Measurements from ENCODE around the gene ANKRD6.

Gene ANKRD6

DNA sequence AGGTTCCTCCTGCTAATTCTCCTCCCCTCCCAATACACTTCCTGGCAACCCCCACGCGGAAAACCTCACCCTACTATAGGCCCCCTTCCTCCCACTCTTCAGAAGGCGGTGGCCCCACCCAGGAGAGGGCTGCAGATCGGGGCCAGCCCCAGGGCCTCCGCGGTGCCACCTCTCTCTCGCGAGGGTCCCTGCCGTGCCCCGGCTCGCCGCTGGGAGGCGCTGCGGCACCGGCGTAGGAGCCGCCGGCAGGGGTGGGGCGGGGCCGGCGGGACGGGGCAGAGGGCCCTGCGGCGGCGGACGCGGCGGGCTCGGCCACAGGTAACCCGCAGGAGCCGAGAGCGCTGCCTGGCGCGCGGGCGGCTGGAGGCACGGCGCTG, at the start of gene ANKRD6:
ANKRD6 (plus strand) TSS at position 278 of the 377 bp plus-strand sequence. CDS start 133,825 bp downstream, outside the sequence.
- CTCF ChIA-PET, result interaction anchor here (0.6 to 1.4 kb wide), 10 partner anchors 11 to 1416 kb away, joined by 3 to 6 read pairs (median 3); no protein-coding TSS in a partner anchor
- H3K27ac ChIP-seq, result no peak within 1 kb of the TSS
- peak; percentile 79 for DNase-seq (ENCODE audit: low spot score)
- TF ChIP-seq, protein P1, sequence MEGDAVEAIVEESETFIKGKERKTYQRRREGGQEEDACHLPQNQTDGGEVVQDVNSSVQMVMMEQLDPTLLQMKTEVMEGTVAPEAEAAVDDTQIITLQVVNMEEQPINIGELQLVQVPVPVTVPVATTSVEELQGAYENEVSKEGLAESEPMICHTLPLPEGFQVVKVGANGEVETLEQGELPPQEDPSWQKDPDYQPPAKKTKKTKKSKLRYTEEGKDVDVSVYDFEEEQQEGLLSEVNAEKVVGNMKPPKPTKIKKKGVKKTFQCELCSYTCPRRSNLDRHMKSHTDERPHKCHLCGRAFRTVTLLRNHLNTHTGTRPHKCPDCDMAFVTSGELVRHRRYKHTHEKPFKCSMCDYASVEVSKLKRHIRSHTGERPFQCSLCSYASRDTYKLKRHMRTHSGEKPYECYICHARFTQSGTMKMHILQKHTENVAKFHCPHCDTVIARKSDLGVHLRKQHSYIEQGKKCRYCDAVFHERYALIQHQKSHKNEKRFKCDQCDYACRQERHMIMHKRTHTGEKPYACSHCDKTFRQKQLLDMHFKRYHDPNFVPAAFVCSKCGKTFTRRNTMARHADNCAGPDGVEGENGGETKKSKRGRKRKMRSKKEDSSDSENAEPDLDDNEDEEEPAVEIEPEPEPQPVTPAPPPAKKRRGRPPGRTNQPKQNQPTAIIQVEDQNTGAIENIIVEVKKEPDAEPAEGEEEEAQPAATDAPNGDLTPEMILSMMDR (conservative IDR thresholded peaks at IDR 0.05; ENCODE audit: low read depth), result peak; percentile 95
- POLR2A ChIA-PET (ENCODE audit: low non-redundant PET), result no interaction called here

DNA sequence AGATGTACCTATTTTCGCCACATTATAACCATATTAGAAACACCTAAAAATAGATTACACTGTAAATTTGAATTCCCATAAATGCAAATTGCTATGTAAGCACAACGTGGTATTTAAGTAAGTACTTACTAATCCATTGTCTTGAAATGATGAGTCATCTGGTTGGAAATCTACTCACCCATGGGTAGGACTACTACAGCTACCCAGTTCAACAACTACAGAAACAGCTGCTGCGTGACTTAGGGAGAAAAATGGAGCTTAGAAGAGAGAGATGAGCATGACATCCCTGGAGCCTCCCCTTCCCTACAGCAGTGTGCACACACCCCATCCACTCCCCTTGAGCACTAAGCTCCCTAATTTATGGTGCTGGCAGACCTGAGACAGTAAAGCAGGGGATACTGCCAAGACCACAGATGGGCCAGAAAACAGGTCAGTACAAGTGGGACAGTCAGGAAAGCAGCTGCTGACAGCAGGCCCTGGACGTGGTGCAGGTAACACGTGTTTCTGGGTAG, 47.7 kb upstream of the ANKRD6 start:
- POLR2A ChIA-PET (ENCODE audit: low non-redundant PET), result no interaction called here
- TF ChIP-seq, protein P1 (conservative IDR thresholded peaks at IDR 0.05; ENCODE audit: low read depth), result no peak
- DNase-seq (ENCODE audit: low spot score), result peak; percentile 75
- CTCF ChIA-PET, result interaction anchor here (0.5 to 1.2 kb wide), 2 partner anchors 13 to 402 kb away, joined by 4 to 5 read pairs; no protein-coding TSS in a partner anchor
- H3K27ac ChIP-seq, result peak overlapping the region; percentile 75

DNA sequence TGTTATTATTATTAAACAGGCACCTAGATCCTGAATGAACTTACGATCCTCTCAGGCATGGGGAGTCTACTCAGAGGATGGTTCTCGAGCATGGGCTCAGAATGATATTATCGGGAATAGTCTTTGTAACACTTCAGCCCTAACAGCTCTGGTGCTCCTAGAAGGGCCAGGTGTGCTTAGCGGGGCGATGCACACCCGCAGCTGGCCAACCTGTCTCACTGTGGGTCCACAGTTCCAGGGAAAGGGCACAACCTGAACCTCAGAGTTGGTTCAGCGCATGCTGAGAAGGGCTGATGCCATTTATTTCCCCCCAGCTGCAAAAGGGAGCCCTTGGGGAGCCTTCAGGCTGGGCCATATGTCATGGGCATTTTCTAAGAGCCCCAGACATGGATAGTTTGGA, 47.1 kb upstream of the ANKRD6 start:
- POLR2A ChIA-PET (ENCODE audit: low non-redundant PET), result no interaction called here

DNA sequence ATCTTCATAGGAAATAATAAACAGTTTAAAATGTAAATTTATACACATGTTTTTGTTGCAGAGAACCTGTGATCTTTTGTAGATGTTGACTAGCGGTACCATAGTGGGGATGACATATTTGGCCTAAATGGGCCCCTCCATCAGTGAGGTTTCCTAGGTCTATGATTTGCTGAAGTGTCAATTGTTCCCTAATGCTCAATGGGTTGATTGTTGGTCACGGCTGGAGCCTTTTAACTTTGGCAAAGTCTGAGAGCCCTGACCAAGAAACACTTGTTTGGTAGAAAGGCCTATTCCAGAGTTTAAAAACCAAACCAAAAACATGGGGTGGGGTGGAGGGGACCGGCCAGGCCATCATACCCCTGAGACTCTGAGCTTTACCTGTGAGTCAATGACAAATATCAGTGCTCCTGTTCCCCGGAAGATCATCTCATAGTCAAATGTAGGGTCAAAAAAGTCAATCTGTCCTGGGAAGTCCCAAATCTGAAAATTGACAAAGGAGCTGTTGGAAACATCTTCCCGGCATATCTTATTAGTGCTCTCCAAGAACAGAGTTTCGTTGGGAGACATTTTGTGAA, 45.9 kb upstream of the ANKRD6 start:
- H3K27ac ChIP-seq, result no peak overlapping the region
- ChIA-PET CTCF (interaction anchor here (0.7 kb wide), 2 partner anchors 15 to 178 kb away, joined by 3 to 4 read pairs; no protein-coding TSS in a partner anchor), POLR2A (ENCODE audit: low non-redundant PET) (no interaction called here)
- no peak for DNase-seq (ENCODE audit: low spot score)
- TF ChIP-seq, protein P1 (conservative IDR thresholded peaks at IDR 0.05; ENCODE audit: low read depth), result no peak

More for the DNA sequence above, 47.1 kb upstream of the ANKRD6 start:
- no peak for DNase-seq (ENCODE audit: low spot score)
- CTCF ChIA-PET, result interaction anchor here (1.2 kb wide), 1 partner anchor 14 kb away, joined by 5 read pairs; no protein-coding TSS in a partner anchor
- TF ChIP-seq, protein P1 (conservative IDR thresholded peaks at IDR 0.05; ENCODE audit: low read depth), result no peak
- peak overlapping the region; percentile 75 for H3K27ac ChIP-seq

DNA sequence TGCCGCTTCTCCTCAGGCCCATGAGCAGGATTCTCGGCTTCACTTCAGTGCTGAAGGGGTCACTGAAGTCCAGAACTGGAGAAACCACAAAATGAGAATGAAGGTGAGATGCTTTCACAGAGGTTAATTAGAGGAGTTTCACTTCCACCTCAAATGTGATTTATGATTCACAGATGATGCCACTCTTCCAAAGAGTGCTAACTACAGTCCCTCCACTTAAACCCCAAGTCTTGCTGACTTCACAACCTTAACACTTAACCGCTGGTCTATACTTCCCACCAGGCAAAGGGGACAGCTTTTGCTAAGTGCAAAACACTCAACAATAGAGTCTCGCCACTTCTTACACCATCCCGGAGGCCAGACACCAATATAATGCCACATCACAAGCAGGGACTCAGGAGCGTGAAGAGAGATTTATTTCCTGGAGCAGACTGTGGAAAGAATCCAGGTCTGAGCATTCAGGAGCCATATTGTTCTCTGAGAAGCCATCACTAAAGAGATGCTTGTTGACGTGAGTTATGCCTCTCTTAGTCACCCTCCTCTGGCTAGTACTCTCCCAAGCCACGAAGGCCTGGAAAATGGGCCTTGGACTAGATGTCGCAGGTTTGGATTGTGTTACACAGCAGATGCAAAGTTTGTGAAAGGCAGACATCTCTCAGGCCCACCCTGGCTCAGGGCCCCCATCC, 45.3 kb upstream of the ANKRD6 start:
- TF ChIP-seq, protein P1 (conservative IDR thresholded peaks at IDR 0.05; ENCODE audit: low read depth), result no peak
- H3K27ac ChIP-seq, result no peak overlapping the region
- CTCF ChIA-PET, result interaction anchor here (0.7 kb wide), 2 partner anchors 15 to 179 kb away, joined by 3 to 4 read pairs; no protein-coding TSS in a partner anchor
- POLR2A ChIA-PET (ENCODE audit: low non-redundant PET), result no interaction called here
- DNase-seq (ENCODE audit: low spot score), result no peak

DNA sequence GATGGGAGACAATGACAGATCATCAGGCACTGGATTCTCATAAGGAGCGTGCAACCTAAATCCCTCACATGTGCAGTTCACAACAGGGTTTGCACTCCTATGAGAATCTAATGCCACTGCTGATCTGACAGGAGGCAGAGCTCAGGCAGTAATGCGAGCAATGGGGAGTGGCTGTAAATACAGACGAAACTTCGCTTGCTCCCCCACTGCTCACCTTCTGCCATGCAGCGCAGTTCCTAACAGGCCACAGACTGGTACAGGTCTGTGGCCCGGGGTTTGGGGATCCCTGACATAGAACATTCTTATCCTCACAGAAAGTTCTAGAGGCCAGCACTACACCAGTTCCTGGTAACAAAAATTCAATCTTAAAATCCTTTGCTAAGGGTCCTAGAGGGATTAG, 44.1 kb upstream of the ANKRD6 start:
- no peak overlapping the region for H3K27ac ChIP-seq
- TF ChIP-seq, protein P1 (conservative IDR thresholded peaks at IDR 0.05; ENCODE audit: low read depth), result no peak
- DNase-seq (ENCODE audit: low spot score), result no peak
- CTCF ChIA-PET, result interaction anchor here (0.6 kb wide), 1 partner anchor 9 kb away, joined by 3 read pairs; no protein-coding TSS in a partner anchor
- POLR2A ChIA-PET (ENCODE audit: low non-redundant PET), result no interaction called here
